Mesothelial cell of epicardium (in vitro differentiated cells): Measurements from ENCODE around the gene GCDH. TPM values are rescaled to one million over a fixed set of nuclear protein-coding genes. Genes with fewer than 3 reads are reported as not detected.

ENCODE experiments used
- DNase-seq, 2 experiments: peaks; one replicate each; pipeline ENCODE4 v3.0.0; 2021; ENCODE audit warnings: low spot score in 2 of 2; ENCODE audit not compliant: unreplicated experiment in 2 of 2
- H3K27ac Mint-ChIP-seq: 2 replicates; pipeline ENCODE4 v1.8.0; 2021; ENCODE audit warnings: mixed read lengths
- H3K27me3 Mint-ChIP-seq: 2 replicates; pipeline ENCODE4 v1.8.0; 2021; ENCODE audit warnings: low read depth, mixed read lengths
- H3K36me3 Mint-ChIP-seq: 2 replicates; pipeline ENCODE4 v1.8.0; 2021; ENCODE audit warnings: mixed read lengths
- H3K4me1 Mint-ChIP-seq: 2 replicates; pipeline ENCODE4 v1.8.0; 2021; ENCODE audit warnings: mixed read lengths
- H3K4me3 Mint-ChIP-seq: 2 replicates; pipeline ENCODE4 v1.8.0; 2021; ENCODE audit warnings: mild to moderate bottlenecking, moderate library complexity, mixed read lengths
- H3K9me3 Mint-ChIP-seq: 2 replicates; pipeline ENCODE4 v1.8.0; 2021; ENCODE audit warnings: mixed read lengths
- CTCF ChIP-seq: fragments of 200-600 bp; sonication (generic); IDR thresholded peaks from one replicate; pipeline ENCODE4 v1.5.0; 2021; ENCODE audit warnings: antibody characterized with exemption; ENCODE audit not compliant: unreplicated experiment
- total RNA-seq: library from RNA; stranded (reverse); gene quantifications from 3 replicates; pipeline ENCODE4 v1.2.1, GENCODE V29; 2021

GCDH gene
- total RNA-seq, 1 donor from 2014 or later = 31.5 TPM

- Mint-ChIP-seq H3K27me3 (peaks cover 26% of the 10 kb centered on the region), H3K4me1 (peaks cover 3% of the 10 kb centered on the region), H3K36me3 (no peaks in the 10 kb centered on the region), H3K9me3 (no peaks in the 10 kb centered on the region), H3K4me3 (peak overlapping the region; percentile 49), H3K27ac (no peak overlapping the region)
- peak; percentile 80 to 97 for DNase-seq
- TF ChIP-seq CTCF = peak; percentile 99
Observed at GRCh38 chr19:12847159-12848139, 43.5 kb upstream of the GCDH start.

GRCh38 chr19:12856653-12857052, 34.3 kb upstream of the GCDH start:
- H3K4me3 Mint-ChIP-seq = no peak overlapping the region
- no peak for DNase-seq
- H3K9me3 Mint-ChIP-seq = no peaks in the 10 kb centered on the region
- H3K4me1 Mint-ChIP-seq = no peaks in the 10 kb centered on the region
- no peaks in the 10 kb centered on the region for H3K36me3 Mint-ChIP-seq
- H3K27ac Mint-ChIP-seq = no peak overlapping the region
- TF ChIP-seq CTCF = no peak
- no peaks in the 10 kb centered on the region for H3K27me3 Mint-ChIP-seq

GRCh38 chr19:12858041-12858928, 32.7 kb upstream of the GCDH start:
- Mint-ChIP-seq H3K36me3 (no peaks in the 10 kb centered on the region), H3K27me3 (peaks cover 3% of the 10 kb centered on the region), H3K27ac (no peak overlapping the region), H3K4me3 (no peak overlapping the region), H3K4me1 (no peaks in the 10 kb centered on the region), H3K9me3 (no peaks in the 10 kb centered on the region)
- DNase-seq = no peak
- no peak for TF ChIP-seq CTCF

GRCh38 chr19:12859546-12859945, 31.4 kb upstream of the GCDH start:
- no peak overlapping the region for H3K27ac Mint-ChIP-seq
- TF ChIP-seq CTCF = no peak
- no peaks in the 10 kb centered on the region for H3K36me3 Mint-ChIP-seq
- peaks cover 7% of the 10 kb centered on the region for H3K27me3 Mint-ChIP-seq
- H3K9me3 Mint-ChIP-seq = no peaks in the 10 kb centered on the region
- no peaks in the 10 kb centered on the region for H3K4me1 Mint-ChIP-seq
- H3K4me3 Mint-ChIP-seq = no peak overlapping the region
- no peak for DNase-seq

- TF ChIP-seq CTCF = no peak
- Mint-ChIP-seq H3K4me1 (peaks cover 7% of the 10 kb centered on the region), H3K9me3 (no peaks in the 10 kb centered on the region), H3K4me3 (no peak overlapping the region), H3K27me3 (peaks cover 7% of the 10 kb centered on the region), H3K27ac (no peak overlapping the region), H3K36me3 (no peaks in the 10 kb centered on the region)
- no peak for DNase-seq
Observed at GRCh38 chr19:12864143-12864542, 26.8 kb upstream of the GCDH start.
